GM12878 (cell line): Measurements from ENCODE around the gene YIF1A. TPM values are rescaled to one million over a fixed set of nuclear protein-coding genes. Genes with fewer than 3 reads are reported as not detected.

Source experiments
- ASH2L ChIP-seq: fragments of 300-600, 200-600 bp; sonication (generic); IDR thresholded peaks from 2 replicates; pipeline ENCODE4 v1.6.1; 2017; ENCODE audit warnings: low read depth, mild to moderate bottlenecking, borderline replicate concordance
- BACH1 ChIP-seq: fragments of 450-650 bp; IDR thresholded peaks from 2 replicates; pipeline ENCODE4 v1.6.1; 2017; ENCODE audit warnings: mild to moderate bottlenecking, borderline replicate concordance
- CHD1 ChIP-seq: IDR thresholded peaks from 2 replicates; pipeline ENCODE4 v1.6.1; 2012; ENCODE audit warnings: low read depth, low read length, improper control_type of control experiment
- CHD2 ChIP-seq: IDR thresholded peaks from 2 replicates; pipeline ENCODE4 v1.6.1; 2011; ENCODE audit warnings: low read depth, low read length, improper control_type of control experiment, borderline replicate concordance
- EP300 ChIP-seq, 2 experiments: fragments of 150-350 bp in 1 of 2; IDR thresholded peaks; 2 replicates each; pipeline ENCODE4 v1.6.1; 2011 to 2012; ENCODE audit warnings: low read depth in 2 of 2, low read length in 2 of 2, borderline replicate concordance in 1 of 2, improper control_type of control experiment in 1 of 2, inconsistent platforms in 1 of 2; ENCODE audit not compliant: control insufficient read depth in 1 of 2
- FOXM1 ChIP-seq: IDR thresholded peaks from 2 replicates; pipeline ENCODE4 v1.6.1; 2012; ENCODE audit warnings: low read depth, mild to moderate bottlenecking, inconsistent platforms, low read length, moderate library complexity
- RAD21 ChIP-seq: IDR thresholded peaks from 2 replicates; pipeline ENCODE4 v1.6.1; 2011; ENCODE audit warnings: mild to moderate bottlenecking, low read depth, low read length, moderate library complexity; ENCODE audit not compliant: insufficient read depth
- SIX5 ChIP-seq: IDR thresholded peaks from 2 replicates; pipeline ENCODE4 v1.6.1; 2011; ENCODE audit warnings: mild to moderate bottlenecking, low read depth, low read length, moderate library complexity; ENCODE audit not compliant: severe bottlenecking
- SP1 ChIP-seq: IDR thresholded peaks from one replicate; pipeline ENCODE4 v1.6.1; 2011; ENCODE audit warnings: low read depth, low read length
- SUZ12 ChIP-seq: fragments of 200-600 bp; sonication (generic); IDR thresholded peaks from one replicate; pipeline ENCODE4 v1.6.1; 2018; ENCODE audit warnings: antibody characterized with exemption, mild to moderate bottlenecking; ENCODE audit not compliant: unreplicated experiment
- ZNF24 ChIP-seq: fragments of 450-650 bp; IDR thresholded peaks from 2 replicates; pipeline ENCODE4 v1.6.1; 2017; ENCODE audit warnings: antibody characterized with exemption, mild to moderate bottlenecking
- ZSCAN29 ChIP-seq: fragments of 450-650 bp; IDR thresholded peaks from 2 replicates; pipeline ENCODE4 v1.6.1; 2017; ENCODE audit warnings: mild to moderate bottlenecking, moderate library complexity
- polyA plus RNA-seq, 11 experiments: library from polyadenylated mRNA; depleted of rRNA in 4 of 11; unstranded in 6 of 11; stranded (reverse) in 5 of 11; fragments of >200 nt; fragmentation: Nextera tagmentation in 4 of 11; fragmentation: Illumina TruSeq in 1 of 11; extraction: Ambion mirVana in 4 of 11; extraction: Trizol in 1 of 11; gene quantifications; 1 replicate in 1 of 11; 2 replicates in 10 of 11; pipeline versions ENCODE4 v1.2.1 to v1.2.3, GENCODE V29; 2011 to 2016; ENCODE audit warnings: inconsistent platforms in 2 of 11, missing spikeins in 2 of 11, low read depth in 1 of 11
- total RNA-seq, 4 experiments: library from RNA; depleted of rRNA in 3 of 4; stranded (reverse); fragments of >200 nt in 3 of 4; fragmentation: Illumina TruSeq in 1 of 4; extraction: Trizol in 1 of 4; gene quantifications; 2 replicates each; pipeline versions ENCODE4 v1.2.1 to v1.2.3, GENCODE V29; 2013 to 2021
- TF ChIP-seq, protein P1 (sequence below): IDR thresholded peaks from 2 replicates; pipeline ENCODE4 v1.6.1; 2012; ENCODE audit warnings: improper control_type of control experiment, low read depth, low read length; ENCODE audit not compliant: insufficient replicate concordance
- TF ChIP-seq, protein P2 (sequence below): IDR thresholded peaks from 2 replicates; pipeline ENCODE4 v1.6.1; 2011; ENCODE audit warnings: low read depth, mild to moderate bottlenecking, low read length, moderate library complexity, borderline replicate concordance; ENCODE audit errors: extremely low read depth
- TF ChIP-seq, protein P3 (sequence below): fragments of 450-650 bp; IDR thresholded peaks from 2 replicates; pipeline ENCODE4 v1.6.1; 2017; ENCODE audit warnings: mild to moderate bottlenecking, moderate library complexity

YIF1A gene
- total and polyA plus RNA-seq, 10 of the 15 experiments (the other 5 are each of a cell fraction or from before 2014, with no cell fraction given): 6.6 to 128 (median 71.7) TPM

DNA sequence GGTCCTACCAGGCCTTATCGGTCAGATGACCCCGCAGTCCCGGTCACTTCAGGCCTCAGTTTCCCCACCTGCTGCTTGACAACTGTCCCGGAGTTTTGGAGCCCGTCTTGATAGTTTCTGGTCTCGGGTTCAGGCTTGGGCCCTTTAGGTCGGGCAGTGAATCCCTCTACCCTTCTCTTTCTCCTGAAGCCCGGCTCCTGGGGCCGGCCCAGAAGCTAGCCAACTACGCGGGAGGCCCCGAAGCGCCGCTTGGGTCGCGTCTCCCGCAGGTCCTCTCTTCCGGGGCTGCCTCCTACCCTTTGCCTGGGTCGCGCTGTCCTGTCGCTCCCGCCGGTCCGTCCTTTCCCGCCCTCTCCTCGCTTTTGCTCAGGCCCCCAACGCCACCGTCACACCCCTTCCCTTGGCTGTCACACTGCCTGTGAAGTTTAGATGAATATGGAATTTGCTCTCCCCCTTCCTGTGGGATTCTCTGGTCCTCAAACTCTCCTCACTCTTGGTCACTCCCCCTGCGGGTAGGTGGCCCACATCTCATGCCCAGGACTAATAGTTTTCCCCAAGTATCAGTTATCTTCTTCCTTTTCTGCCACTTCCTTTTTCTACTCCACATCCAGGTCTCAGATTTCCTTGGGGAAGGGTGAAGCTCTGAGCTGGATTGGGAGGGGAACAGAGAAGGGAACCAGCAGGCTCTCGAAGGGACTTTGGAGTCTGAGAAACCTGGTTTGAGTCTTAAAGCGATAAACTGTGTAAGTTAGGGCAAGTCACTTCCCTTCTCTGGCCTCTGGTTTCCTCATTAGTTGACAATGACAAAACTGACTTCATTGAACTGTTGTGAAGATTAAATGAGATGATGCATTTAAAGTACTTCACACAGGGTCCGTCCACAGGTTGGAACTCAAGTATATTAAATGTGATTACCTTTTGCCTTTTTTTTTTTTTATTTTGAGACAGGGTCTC lies 19.7 kb downstream of the YIF1A start (continued):
- TF ChIP-seq, protein P1, sequence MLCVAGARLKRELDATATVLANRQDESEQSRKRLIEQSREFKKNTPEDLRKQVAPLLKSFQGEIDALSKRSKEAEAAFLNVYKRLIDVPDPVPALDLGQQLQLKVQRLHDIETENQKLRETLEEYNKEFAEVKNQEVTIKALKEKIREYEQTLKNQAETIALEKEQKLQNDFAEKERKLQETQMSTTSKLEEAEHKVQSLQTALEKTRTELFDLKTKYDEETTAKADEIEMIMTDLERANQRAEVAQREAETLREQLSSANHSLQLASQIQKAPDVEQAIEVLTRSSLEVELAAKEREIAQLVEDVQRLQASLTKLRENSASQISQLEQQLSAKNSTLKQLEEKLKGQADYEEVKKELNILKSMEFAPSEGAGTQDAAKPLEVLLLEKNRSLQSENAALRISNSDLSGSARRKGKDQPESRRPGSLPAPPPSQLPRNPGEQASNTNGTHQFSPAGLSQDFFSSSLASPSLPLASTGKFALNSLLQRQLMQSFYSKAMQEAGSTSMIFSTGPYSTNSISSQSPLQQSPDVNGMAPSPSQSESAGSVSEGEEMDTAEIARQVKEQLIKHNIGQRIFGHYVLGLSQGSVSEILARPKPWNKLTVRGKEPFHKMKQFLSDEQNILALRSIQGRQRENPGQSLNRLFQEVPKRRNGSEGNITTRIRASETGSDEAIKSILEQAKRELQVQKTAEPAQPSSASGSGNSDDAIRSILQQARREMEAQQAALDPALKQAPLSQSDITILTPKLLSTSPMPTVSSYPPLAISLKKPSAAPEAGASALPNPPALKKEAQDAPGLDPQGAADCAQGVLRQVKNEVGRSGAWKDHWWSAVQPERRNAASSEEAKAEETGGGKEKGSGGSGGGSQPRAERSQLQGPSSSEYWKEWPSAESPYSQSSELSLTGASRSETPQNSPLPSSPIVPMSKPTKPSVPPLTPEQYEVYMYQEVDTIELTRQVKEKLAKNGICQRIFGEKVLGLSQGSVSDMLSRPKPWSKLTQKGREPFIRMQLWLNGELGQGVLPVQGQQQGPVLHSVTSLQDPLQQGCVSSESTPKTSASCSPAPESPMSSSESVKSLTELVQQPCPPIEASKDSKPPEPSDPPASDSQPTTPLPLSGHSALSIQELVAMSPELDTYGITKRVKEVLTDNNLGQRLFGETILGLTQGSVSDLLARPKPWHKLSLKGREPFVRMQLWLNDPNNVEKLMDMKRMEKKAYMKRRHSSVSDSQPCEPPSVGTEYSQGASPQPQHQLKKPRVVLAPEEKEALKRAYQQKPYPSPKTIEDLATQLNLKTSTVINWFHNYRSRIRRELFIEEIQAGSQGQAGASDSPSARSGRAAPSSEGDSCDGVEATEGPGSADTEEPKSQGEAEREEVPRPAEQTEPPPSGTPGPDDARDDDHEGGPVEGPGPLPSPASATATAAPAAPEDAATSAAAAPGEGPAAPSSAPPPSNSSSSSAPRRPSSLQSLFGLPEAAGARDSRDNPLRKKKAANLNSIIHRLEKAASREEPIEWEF: no peak
- TF ChIP-seq BACH1: no peak
- TF ChIP-seq ASH2L: no peak
- no peak for TF ChIP-seq CHD2
- 0 out of 2 replicates have a peak, but pooled peaks have one; percentile 52 for TF ChIP-seq CHD1
- TF ChIP-seq SUZ12: no peak
- no peak for TF ChIP-seq FOXM1
- no peak for TF ChIP-seq SIX5
- TF ChIP-seq, protein P2, sequence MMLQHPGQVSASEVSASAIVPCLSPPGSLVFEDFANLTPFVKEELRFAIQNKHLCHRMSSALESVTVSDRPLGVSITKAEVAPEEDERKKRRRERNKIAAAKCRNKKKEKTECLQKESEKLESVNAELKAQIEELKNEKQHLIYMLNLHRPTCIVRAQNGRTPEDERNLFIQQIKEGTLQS: no peak
- TF ChIP-seq, protein P3, sequence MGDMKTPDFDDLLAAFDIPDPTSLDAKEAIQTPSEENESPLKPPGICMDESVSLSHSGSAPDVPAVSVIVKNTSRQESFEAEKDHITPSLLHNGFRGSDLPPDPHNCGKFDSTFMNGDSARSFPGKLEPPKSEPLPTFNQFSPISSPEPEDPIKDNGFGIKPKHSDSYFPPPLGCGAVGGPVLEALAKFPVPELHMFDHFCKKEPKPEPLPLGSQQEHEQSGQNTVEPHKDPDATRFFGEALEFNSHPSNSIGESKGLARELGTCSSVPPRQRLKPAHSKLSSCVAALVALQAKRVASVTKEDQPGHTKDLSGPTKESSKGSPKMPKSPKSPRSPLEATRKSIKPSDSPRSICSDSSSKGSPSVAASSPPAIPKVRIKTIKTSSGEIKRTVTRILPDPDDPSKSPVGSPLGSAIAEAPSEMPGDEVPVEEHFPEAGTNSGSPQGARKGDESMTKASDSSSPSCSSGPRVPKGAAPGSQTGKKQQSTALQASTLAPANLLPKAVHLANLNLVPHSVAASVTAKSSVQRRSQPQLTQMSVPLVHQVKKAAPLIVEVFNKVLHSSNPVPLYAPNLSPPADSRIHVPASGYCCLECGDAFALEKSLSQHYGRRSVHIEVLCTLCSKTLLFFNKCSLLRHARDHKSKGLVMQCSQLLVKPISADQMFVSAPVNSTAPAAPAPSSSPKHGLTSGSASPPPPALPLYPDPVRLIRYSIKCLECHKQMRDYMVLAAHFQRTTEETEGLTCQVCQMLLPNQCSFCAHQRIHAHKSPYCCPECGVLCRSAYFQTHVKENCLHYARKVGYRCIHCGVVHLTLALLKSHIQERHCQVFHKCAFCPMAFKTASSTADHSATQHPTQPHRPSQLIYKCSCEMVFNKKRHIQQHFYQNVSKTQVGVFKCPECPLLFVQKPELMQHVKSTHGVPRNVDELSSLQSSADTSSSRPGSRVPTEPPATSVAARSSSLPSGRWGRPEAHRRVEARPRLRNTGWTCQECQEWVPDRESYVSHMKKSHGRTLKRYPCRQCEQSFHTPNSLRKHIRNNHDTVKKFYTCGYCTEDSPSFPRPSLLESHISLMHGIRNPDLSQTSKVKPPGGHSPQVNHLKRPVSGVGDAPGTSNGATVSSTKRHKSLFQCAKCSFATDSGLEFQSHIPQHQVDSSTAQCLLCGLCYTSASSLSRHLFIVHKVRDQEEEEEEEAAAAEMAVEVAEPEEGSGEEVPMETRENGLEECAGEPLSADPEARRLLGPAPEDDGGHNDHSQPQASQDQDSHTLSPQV: no peak
- no peak for TF ChIP-seq ZSCAN29
- no peak for TF ChIP-seq RAD21
- TF ChIP-seq SP1: no peak
- TF ChIP-seq ZNF24: no peak
- no peak for TF ChIP-seq EP300 (IDR thresholded peaks at IDR 0.05; ENCODE audit: borderline replicate concordance in 1 of 2, control insufficient read depth in 1 of 2, low read depth in 2 of 2, low read length in 2 of 2)
